PFSK-1 (cell line): Measurements from ENCODE around the gene MAP4K4.

ENCODE experiments used
- POLR2AphosphoS5 ChIP-seq: IDR thresholded peaks from 2 replicates; pipeline ENCODE4 v1.6.1; 2012; ENCODE audit warnings: low read depth, mild to moderate bottlenecking, control low read depth, low read length, moderate library complexity
- REST ChIP-seq, 2 experiments: IDR thresholded peaks; 2 replicates each; pipeline versions ENCODE4 v1.6.1 to v1.8.0; 2011 to 2012; ENCODE audit warnings: low read depth in 2 of 2, low read length in 2 of 2, control low read depth in 1 of 2, inconsistent platforms in 1 of 2, mild to moderate bottlenecking in 1 of 2, moderate library complexity in 1 of 2; ENCODE audit not compliant: insufficient read depth in 1 of 2
- SIN3A ChIP-seq: IDR thresholded peaks from 2 replicates; pipeline ENCODE4 v1.6.1; 2012; ENCODE audit warnings: mild to moderate bottlenecking, low read length, moderate library complexity, borderline replicate concordance; ENCODE audit not compliant: insufficient read depth
- TAF1 ChIP-seq: IDR thresholded peaks from 2 replicates; pipeline ENCODE4 v1.6.1; 2012; ENCODE audit warnings: low read length, control low read depth, borderline replicate concordance; ENCODE audit not compliant: insufficient read depth

GRCh38 chr2:101904916-101905315 is 207.4 kb downstream of the MAP4K4 start:
- TF ChIP-seq TAF1 (no peak), REST (IDR thresholded peaks at IDR 0.05; ENCODE audit: insufficient read depth in 1 of 2, low read depth in 2 of 2, low read length in 2 of 2) (no peak), POLR2AphosphoS5 (no peak), SIN3A (no peak)
